GM06990 (cell line): ENCODE measurements around the gene LDAH.

Source experiments
- DNase-seq: peaks from one replicate; pipeline ENCODE4 v3.0.0-alpha.2; 2011; ENCODE audit not compliant: insufficient read length; ENCODE audit errors: extremely low read depth
- H3K27me3 ChIP-seq: replicated peaks from 2 replicates; pipeline ENCODE4 v1.6.0; 2011; ENCODE audit warnings: low read length; ENCODE audit not compliant: control insufficient read depth, insufficient read depth
- H3K36me3 ChIP-seq: 2 replicates; pipeline ENCODE4 v1.5.1; 2011; ENCODE audit warnings: low read length; ENCODE audit not compliant: control insufficient read depth, insufficient read depth
- H3K4me3 ChIP-seq: replicated peaks from 2 replicates; pipeline ENCODE4 v1.5.1; 2011; ENCODE audit warnings: low read depth, mild to moderate bottlenecking, control low read depth, low read length
- CTCF ChIP-seq: IDR thresholded peaks from 2 replicates; pipeline ENCODE4 v1.5.1; 2011; ENCODE audit warnings: low read length, control low read depth, mild to moderate bottlenecking, inconsistent platforms; ENCODE audit not compliant: insufficient read depth, poor library complexity, severe bottlenecking

The LDAH gene

GRCh38 chr2:20834331-20834730 is 11.4 kb upstream of the LDAH start:
- no peak for DNase-seq
- H3K4me3 ChIP-seq, result no peak overlapping the region
- no peak for TF ChIP-seq CTCF
- H3K27me3 ChIP-seq, result no peaks in the 10 kb centered on the region
- no peaks in the 10 kb centered on the region for H3K36me3 ChIP-seq

GRCh38 chr2:20832606-20833005 is 9.7 kb upstream of the LDAH start:
- Histone ChIP-seq H3K4me3 (no peak overlapping the region), H3K27me3 (no peaks in the 10 kb centered on the region), H3K36me3 (no peaks in the 10 kb centered on the region)
- TF ChIP-seq CTCF, result no peak
- no peak for DNase-seq

GRCh38 chr2:20829861-20830260 is 7.0 kb upstream of the LDAH start:
- DNase-seq, result no peak
- no peak for TF ChIP-seq CTCF
- H3K4me3 ChIP-seq, result no peak overlapping the region

GRCh38 chr2:20823917-20824316 is 1.0 kb upstream of the LDAH start:
- H3K4me3 ChIP-seq, result no peak overlapping the region
- no peak for TF ChIP-seq CTCF
- H3K36me3 ChIP-seq, result no peaks in the 10 kb centered on the region
- no peak for DNase-seq
- no peaks in the 10 kb centered on the region for H3K27me3 ChIP-seq

More at GRCh38 chr2:20829861-20830260, 7.0 kb upstream of the LDAH start:
- Histone ChIP-seq H3K36me3 (no peaks in the 10 kb centered on the region), H3K27me3 (no peaks in the 10 kb centered on the region)

GRCh38 chr2:20818820-20819219 is 4.1 kb downstream of the LDAH start:
- TF ChIP-seq CTCF, result no peak
- peak; percentile 22 for DNase-seq
- H3K27me3 ChIP-seq, result no peaks in the 10 kb centered on the region
- H3K36me3 ChIP-seq, result no peaks in the 10 kb centered on the region
- H3K4me3 ChIP-seq, result no peak overlapping the region

GRCh38 chr2:20815216-20815615 is 7.7 kb downstream of the LDAH start:
- no peak for TF ChIP-seq CTCF
- Histone ChIP-seq H3K4me3 (no peak overlapping the region), H3K36me3 (no peaks in the 10 kb centered on the region), H3K27me3 (no peaks in the 10 kb centered on the region)
- DNase-seq, result no peak
